LoVo (cell line): ENCODE results near the gene CLINT1.
"Not testable (repeated sequence)": the region's sequence is repeated elsewhere in the genome, so short reads cannot be mapped to it uniquely, and the experiment has no call there.

ENCODE experiments used
- DNase-seq: peaks from one replicate; pipeline ENCODE4 v3.0.0-alpha.2; 2016; ENCODE audit warnings: low spot score

CLINT1 gene

DNA sequence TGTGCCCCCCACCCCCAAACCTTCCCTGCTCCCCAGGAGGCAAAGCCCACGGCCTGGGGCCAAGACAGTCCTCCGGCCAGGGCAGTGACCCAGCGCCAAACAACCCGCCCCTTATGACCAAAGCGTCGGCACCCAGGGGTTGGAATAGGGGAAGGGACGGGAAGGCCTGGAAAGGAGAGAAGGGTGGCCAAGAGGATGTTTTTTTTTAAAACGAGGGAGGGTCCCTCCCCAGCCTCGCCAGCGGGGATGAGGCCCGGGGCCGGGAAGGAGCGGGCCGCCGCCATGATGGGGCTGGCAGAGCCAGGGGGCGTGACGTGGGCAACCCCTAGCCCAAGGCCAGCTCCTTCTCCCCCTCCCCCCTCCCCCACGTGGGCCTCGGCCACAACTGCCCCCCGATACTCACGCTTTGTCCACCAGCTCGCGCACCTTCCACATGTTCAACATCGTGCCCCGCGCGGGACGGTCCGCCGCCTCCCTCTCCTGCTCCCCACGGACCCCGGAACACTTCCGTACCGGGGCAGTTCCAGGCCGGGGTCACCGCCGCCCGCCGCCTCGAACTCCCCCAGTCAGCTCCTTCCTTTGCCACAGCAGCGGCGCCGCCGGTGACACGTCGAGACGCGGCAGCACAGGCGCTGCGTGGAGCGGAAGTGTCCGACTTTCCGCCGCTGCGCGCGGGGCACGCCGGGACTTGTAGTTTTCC, at the start of gene CLINT1:
Gene CLINT1 (minus strand): TSS at position 619 of the 700 bp plus-strand sequence. CDS start 175 bp downstream, at position 444.
- peak; percentile 90 for DNase-seq

DNA sequence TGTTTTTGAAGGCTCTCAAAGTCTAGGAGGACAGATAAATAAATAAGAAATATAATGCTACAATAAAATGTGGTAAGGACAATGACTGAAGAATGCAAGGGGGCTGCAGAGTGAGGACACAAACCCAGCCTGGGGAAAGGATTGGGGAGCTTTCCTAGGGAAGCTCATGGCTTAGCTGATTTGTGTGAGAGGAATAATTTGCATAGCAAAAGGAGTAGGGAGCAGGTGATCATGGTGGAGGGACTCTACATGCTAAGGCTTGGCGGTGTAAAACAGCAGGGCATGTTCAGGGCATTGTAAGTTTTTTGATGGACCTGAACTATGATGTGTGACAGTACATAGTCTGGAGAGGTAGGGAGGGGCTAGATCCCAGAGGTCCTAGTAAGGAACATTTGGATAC, 49.5 kb upstream of the CLINT1 start:
- no peak for DNase-seq

DNA sequence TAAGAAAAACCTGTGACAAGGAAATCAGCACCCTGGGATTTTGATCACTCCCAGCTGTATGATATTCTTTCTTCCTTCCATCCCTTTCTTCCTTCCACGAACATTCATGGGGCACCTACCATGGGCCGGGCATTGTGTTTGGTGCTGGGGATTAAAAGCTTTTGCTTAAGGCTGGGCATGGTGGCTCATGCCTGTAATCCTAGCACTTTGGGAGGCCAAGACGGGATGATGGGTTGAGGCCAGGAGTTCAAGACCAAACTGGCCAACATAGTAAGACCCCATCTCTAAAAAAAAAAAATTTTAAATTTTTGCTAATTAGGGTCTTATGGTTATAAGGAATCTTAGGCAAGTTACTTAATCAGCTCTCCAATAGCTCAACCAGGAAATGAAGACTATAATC, 48.5 kb upstream of the CLINT1 start:
- DNase-seq: no peak

DNA sequence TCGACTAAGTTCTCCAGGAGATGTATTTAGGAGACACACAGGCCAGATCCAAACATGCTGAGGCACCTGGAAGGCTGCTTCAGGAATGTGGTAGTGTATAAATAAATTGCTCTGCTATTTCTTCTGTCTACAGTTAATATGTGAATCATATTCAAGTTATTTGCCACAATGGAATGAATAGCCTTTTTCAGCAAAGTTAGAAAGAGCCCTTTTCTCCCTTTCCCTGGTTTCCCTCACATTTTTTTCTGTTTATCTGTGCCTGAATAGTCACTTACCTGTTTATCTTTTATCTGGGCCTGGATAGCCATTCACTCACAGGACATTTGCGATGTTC, 44.1 kb upstream of the CLINT1 start:
- no peak for DNase-seq

DNA sequence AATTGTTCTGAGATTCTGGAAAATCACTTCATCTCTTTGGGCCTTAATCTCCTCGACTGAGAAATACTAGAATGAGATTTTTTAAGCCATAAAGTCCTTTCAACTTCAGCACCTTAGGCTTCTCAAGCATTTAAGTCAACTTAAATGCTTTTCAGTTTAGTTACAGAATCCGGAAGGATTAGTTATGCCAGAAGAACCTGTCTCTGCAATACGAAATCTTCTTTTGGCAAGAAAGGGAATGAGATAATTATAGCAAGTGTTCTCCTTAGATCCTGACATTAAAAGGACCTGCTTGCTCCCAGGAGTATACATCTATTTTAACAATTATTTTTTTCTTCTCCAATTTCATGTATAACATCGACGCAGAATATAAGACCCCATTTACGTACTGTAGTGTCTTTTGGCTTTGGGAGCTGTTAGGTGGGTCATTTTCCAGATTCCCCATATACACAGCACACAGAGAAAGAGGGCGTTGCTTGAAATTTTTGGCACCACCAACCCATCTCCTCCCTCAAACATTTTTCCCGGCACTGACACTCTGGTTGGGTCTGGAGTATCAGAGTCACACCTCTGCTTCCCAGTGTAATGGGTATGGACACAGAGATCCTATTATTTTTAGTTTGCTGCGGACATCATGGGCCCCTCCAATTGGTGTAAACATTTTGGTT, 43.6 kb upstream of the CLINT1 start:
- no peak for DNase-seq

DNA sequence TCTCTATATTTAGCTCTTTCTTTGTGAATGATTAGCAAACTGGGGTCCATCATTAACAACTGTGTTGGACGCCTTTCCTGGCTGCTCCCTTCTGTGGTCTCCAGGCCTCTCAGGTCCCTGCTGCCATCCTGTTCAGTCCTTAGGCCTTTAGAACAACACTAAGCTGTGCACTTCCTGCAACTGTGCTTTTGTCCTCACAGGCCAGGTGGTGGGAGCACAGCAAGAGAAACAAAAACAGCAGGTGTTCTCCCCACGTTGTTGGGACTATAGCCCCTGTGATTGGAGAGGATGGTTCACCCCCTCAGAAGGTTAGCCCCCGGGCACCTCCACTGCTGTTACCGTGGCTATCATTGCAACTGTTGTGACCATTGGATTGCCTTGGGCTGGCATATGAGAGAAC, 41.7 kb upstream of the CLINT1 start:
- DNase-seq: no peak

DNA sequence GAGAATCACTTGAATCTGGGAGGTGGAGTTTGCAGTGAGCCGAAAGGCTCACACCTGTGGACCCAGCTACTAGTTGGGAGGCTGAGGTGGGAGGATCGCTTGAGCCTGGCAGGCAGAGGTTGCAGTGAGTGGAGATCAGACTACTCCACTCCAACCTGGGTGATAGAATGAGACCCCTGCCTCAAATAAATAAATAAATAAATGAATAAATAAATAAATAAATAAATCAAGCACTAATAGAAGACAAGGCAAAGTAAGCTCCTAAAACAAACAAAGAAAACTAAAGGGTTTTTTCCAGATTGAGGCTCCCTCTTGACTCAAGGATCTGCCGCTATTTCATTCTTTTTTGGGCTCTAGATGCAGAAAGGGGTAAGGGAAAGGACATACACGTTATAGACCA, 34.7 kb upstream of the CLINT1 start:
- DNase-seq: no peak

DNA sequence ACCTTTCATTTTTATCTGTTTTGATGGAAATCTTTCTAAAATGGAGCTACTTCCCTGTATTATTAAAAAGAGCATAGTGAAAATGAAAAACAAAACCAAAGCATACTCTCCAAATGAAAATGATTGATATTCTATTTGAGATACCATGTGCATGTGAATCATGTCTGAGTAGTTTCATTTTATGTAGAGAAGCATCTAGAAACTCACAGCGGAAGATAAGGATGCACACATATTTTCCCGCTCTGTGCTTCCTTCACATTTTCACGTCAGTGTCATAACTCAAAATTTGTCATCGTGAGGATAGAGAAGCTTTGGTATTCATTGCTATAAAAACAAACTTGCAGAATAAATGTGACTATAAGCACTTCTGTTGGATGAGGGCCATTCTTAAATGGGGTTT, 34.0 kb upstream of the CLINT1 start:
- no peak for DNase-seq

DNA sequence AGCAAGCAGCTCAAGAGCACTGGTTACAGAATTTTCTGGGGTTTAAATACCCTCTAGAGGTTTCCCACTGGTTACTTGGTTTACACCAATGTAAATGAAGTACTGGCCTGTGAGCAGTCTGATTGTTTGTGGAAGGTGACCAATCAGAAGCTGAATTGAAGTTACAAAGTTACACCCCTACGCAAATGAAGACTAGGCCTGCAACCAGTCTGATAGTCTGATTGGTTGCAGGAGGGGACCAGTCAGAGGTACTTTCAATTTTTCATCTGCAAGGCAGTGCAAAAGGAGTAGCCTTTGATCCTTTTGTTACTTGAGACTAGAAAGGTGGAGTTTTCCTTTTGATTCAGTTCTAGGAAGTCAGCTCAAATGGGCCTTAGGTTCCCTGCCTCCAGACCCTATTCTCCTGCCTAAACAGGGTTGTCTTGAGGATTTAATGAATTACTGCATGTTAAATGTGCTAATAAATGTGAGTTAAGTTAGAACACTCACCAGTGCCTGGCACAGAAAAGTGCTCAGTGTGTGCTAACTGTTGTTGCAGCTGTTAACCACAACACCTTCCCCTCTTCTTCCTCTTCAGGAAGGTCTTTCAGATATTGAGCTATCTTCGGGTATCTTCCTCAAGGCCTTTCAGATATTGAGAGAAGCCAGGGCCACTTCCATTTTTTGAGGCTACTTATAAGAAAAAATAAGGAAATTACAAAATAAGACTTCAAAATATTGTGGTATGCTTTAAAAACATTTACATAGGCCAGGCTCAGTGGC, 32.1 kb upstream of the CLINT1 start:
- DNase-seq: no peak

DNA sequence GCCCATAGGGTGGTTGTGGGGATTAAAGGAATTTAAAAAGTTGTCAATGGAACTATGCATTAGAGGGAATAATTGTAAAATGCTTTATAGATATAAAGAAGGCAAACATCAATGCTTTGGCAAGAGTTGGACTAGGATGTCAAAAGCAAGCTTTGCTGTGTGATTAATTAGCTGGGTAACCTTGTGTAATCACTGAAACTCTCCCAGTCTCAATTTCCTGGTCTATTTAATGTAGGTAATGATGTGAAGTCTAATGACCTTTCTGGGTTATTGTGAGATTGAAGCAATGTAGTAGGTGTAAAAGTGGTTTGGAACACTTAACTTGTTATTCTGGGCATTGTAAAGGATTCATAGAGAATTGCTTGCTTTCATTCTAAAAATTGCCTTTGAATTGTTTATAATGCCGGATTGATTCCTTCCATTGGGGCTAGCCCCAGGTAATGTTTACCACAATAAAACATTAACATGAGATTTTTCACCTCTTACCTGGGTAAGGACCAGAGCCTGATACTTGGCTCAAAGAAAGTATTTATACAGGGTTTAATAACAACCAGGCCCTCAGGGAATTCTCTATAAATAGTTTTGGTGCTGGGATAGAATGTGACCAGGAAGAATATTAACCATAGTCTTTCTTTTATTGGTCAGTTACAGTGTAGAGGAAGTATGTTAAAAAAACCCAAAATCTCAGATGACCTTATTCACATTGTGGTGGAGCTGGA, 30.0 kb upstream of the CLINT1 start:
- no peak for DNase-seq

DNA sequence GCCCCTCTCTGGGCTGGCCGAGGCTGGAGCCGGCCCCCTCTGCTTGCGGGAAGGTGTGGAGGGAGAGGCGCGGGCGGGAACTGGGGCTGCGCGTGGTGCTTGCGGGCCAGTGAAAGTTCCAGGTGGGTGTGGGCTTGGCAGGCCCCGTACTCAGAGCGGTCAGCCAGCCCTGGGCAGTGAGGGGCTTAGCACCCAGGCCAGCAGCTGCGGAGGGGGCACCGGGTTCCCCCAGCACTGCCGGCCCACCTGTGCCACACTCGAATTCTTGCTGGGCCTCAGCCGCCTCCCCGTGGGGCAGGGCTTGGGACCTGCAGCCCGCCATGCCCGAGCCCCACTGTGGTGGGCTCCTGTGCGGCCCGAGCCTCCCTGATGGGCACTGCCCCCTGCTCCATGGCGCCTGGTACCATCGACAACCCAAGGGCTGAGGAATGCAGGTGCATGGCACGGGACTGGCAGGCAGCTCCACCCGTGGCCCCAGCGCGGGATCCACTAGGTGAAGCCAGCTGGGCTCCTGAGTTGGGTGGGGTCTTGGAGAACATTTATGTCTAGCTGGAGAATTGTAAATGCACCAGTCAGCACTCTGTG, 27.9 kb upstream of the CLINT1 start:
- DNase-seq: no peak

DNA sequence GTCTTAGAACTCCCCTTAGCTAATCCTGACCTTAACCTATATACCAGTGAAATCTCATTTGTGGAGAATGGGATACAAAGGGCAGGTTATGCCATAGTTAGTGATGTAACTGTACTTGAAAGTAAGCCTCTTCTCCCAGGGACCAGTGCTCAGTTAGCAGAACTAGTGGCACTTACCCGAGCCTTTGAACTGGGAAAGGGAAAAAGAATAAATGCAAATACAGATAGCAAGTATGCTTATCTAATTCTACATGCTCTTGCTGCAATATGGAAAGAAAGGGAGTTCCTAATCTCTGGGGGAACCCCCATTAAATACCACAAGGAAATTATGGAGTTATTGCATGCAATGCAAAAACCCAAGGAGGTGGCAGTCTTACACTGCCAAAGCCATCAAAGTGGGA, 26.1 kb upstream of the CLINT1 start:
- DNase-seq: not testable (repeated sequence)

DNA sequence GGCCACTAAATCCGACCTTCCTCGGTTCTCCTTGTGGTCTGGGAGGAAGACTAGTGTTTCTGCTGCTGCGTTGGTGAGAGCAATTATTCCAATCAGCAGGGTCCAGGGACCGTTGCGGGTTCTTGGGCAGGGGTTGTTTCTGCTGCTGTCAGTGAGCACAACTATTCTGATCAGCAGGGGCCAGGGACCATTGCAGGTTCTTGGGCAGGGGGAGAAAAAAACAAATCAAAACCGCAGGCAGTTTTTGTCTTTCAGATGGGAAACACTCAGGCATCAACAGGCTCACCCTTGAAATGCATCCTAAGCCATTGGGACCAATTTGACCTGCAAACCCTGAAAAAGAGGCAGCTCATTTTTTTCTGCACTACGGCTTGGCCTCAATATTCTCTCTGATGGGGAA, 22.6 kb upstream of the CLINT1 start:
- not testable (repeated sequence) for DNase-seq

DNA sequence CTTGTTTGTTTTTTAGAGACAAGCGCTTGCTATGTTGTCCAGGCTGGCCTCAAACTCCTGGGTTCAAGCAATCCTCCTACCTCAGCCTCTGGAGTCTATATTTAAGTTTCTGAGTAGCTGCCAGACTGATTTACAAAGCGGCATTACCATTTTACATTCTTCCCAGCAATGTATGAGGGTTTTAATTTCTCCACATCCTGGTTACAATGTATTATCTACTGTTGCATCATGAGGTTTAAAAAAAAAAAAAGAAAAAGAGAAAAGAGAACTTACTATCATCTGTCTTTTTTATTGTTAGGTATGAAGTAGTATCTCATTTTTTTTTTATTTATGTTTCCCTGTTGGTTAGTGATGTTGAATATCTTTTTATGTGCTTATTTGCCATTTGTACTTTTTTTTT, 18.9 kb upstream of the CLINT1 start:
- no peak for DNase-seq

DNA sequence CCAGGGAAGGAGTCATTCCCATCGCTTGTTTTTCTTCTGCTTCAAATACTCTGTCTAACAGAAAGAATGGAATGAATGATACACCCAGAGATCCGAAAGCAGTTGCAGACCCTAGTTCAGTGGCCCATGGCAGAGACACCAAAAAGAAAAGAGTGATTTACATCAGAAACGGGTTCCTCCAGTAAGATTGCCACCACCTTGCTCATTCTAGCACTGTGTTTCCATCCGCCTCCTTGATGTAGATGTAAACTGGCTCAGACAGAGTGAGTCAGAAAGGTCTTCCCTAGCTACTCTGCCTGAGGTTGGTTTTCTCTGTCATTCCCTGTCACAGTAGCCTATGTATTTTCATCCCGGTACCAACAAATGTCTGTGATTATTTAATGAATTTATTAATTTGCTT, 15.9 kb upstream of the CLINT1 start:
- no peak for DNase-seq

DNA sequence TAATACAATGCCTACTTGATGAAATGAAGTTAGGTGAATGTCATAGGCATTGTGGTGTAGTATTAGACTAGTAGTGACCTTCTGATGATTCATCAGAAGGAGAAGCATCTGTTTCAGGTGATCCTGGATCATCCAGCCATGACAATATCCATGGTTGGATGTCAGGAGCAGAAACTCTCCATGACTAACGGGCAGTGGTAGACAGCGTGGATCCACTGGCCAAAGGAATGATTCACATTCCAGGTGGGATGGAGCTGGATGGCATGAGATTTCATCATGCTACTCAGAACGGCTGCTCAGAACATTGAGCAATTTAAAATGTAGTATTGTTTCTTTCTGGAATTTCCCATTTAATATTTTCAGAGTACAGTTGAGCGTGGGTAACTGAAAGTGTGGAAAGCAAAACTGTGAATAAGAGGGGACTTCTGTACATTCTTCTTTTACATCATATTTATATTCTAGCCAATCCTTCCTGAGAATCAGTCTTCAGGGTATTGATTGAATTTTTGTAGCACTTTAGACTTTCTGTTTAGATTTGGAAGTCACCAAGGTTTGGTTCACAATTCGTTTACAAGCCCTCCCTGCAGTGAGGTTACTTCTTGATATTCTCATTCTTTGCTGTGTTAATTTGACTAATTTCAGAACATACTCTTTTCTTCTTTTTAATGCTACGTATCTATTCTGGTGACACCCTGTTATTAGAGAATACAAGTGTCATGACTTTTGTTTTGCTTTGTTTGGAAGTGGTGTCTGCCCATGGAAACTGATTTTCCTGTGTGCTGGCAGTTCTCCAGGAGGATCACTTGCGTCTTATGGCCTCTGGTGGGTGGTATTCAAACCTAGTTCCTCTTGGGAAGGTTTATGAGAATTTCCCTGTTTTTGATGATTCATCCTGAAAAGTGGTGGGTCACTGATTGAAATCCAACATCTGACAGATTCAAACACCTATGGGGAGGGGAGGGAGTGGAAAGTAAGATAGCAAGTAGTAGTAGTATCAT, 12.2 kb upstream of the CLINT1 start:
- peak; percentile 69 for DNase-seq

DNA sequence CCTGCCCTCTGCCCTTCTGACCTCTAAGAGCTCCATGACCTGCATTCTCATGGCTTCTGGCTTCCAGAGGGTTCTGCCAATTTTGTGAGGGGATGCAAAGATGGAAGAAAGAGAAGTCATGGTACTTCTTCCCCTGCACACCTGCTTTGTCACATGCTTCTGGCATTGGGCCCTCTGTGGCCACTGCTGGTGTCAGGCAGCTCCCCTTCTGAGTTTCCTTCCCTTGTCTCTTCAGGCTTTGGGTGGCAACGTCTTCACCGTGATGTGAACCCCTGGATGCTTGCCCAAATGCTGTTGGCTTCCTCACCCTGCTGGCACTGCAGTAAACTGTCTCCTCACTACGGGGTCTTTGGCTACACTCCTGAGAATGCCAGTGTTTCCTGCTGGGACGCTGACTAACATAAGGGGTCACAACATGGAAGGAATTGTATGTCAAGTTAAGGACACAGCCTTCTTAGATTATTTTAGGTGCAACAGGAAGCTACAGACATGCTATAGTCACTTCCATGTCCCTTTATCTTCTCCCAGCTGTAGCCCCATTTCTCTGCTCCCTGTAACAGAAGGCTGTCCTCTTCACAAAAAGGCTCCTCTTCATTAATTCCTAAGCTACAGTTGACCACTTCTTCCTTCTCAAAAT, 8.9 kb upstream of the CLINT1 start:
- no peak for DNase-seq

DNA sequence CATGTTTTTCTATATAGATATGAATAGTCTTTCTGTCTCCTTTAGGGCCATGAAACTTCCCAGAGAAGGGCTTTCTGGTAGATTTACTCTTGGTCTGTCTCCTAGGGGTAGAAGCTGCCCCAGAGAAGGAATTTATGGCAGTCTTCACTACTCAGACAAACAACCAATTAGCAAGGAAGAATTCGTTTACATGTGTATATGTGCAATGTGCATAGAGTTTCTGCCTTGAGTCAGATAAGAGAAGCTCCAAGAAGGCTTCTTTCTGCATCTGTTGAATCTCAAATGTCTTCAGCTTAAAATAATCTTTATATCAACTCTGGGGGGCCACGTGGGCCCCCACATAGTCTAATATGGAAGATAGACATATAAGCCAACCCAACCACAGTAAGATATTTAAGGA, 7.6 kb upstream of the CLINT1 start:
- no peak for DNase-seq

DNA sequence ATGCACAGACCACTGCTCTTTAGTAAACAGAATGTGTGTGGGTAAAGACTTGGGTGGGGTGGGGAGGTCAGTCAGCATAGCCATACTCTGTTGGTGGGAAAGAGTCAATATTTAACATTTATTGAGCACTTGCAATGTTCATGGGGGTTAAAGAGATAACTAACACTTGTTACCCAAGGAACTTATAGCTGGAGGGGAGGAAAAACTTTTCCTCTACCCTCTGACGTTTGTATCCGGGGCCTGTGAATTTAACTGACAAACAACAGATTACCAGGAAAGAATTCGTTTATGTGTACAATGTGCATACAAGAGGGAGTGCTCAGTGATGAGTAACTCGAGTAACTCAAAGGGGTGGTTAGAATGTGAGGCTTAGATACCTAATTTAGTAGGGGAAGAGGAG, 6.8 kb upstream of the CLINT1 start:
- no peak for DNase-seq

DNA sequence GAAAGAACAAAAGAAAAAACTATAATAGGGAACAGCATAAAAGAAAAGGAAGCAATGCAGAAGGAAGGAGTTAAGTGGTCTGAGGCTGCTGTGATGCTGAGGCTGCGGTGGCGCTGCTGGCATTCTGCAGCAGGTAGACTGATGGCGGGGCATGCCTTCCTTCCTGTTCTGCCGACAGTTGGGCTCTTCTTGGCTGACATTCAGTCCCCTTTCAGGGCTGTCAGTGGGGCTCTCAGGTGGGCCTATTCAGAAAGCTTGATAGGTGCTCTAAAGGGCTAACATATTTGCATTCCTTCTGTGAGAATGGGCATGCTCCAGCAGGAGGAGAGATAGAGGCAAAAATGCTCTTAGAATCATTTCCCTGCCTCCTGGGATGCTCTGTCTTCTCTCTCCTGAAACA, 5.1 kb upstream of the CLINT1 start:
- DNase-seq: no peak
